ENCODE measurements around the gene PPP1R15A.

The PPP1R15A gene

DNA sequence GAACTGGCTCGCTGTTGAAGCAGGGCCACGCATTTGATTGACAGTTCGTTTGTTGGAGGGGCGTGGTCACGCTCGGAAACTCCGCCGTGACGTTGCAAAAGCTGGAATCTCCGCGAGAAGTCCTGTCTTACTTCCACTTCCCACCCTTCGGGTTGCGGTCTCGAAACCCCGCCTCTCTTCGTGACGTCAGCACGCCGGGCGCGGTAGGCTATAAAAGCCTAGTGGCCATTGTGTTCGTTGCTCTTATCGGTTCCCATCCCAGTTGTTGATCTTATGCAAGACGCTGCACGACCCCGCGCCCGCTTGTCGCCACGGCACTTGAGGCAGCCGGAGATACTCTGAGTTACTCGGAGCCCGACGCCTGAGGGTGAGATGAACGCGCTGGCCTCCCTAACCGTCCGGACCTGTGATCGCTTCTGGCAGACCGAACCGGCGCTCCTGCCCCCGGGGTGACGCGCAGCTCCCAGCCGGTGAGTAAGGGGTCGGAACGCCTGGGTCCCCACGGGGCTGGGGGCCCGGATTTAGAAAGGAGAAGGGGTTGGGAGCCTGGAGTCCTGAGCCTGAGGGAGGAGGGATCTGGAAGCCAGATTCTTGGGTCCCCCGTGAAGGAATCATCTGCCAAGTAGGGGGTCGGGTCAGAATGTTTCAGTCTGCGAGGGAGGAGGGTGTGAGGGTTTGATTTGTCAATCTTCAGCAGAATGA lies at the start of gene PPP1R15A:
TSS of gene PPP1R15A (plus strand) at position 240 of the 702 bp plus-strand sequence. CDS start 813 bp downstream, outside the sequence.
- ATAC-seq: peak; percentile 53
- no peak for TF ChIP-seq TCF4 (CRISPR knock-in tag; IDR thresholded peaks at IDR 0.05; ENCODE audit: borderline replicate concordance)
- no peak for TF ChIP-seq CSDC2 (CRISPR knock-in tag; IDR thresholded peaks at IDR 0.05)
- 0 out of 2 replicates have a peak, but pooled peaks have one; percentile 12 for TF ChIP-seq GLIS3 (CRISPR knock-in tag; IDR thresholded peaks at IDR 0.05)
- TF ChIP-seq TOX (CRISPR knock-in tag; IDR thresholded peaks at IDR 0.05; ENCODE audit: borderline replicate concordance): peak; percentile 36
- TF ChIP-seq, protein P1, sequence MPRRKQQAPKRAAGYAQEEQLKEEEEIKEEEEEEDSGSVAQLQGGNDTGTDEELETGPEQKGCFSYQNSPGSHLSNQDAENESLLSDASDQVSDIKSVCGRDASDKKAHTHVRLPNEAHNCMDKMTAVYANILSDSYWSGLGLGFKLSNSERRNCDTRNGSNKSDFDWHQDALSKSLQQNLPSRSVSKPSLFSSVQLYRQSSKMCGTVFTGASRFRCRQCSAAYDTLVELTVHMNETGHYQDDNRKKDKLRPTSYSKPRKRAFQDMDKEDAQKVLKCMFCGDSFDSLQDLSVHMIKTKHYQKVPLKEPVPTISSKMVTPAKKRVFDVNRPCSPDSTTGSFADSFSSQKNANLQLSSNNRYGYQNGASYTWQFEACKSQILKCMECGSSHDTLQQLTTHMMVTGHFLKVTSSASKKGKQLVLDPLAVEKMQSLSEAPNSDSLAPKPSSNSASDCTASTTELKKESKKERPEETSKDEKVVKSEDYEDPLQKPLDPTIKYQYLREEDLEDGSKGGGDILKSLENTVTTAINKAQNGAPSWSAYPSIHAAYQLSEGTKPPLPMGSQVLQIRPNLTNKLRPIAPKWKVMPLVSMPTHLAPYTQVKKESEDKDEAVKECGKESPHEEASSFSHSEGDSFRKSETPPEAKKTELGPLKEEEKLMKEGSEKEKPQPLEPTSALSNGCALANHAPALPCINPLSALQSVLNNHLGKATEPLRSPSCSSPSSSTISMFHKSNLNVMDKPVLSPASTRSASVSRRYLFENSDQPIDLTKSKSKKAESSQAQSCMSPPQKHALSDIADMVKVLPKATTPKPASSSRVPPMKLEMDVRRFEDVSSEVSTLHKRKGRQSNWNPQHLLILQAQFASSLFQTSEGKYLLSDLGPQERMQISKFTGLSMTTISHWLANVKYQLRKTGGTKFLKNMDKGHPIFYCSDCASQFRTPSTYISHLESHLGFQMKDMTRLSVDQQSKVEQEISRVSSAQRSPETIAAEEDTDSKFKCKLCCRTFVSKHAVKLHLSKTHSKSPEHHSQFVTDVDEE (CRISPR knock-in tag; IDR thresholded peaks at IDR 0.05): peak; percentile 39; the same call in 1 of the 2 replicates

DNA sequence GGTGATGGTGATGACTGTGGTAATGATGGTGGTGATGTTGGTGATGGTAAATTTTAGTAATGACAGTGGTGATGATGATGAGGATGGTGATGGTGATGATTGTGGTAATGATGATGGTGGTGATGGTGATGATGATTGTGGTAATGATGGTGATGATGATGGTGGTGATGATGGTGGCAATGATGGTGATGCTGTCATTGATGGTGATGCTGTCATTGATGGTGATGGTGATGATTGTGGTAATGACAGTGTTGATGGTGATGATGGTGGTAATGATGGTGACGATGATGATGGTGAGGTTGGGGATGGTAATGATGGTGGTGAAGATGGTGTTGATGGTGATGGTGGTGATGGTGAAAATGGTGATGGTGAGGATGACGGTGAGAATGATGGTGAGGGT lies 49.7 kb upstream of the PPP1R15A start:
- no peak for ATAC-seq
- TF ChIP-seq ZNF565 (CRISPR knock-in tag; conservative IDR thresholded peaks at IDR 0.05; ENCODE audit: low read depth): no peak
- TF ChIP-seq ESRRG (CRISPR knock-in tag; IDR thresholded peaks at IDR 0.05): no peak
- no peak for TF ChIP-seq GLIS3 (CRISPR knock-in tag; IDR thresholded peaks at IDR 0.05)
- TF ChIP-seq OSR1 (CRISPR knock-in tag; IDR thresholded peaks at IDR 0.05): no peak
- TF ChIP-seq ZC3H10 (CRISPR knock-in tag; IDR thresholded peaks at IDR 0.05): no peak
- TF ChIP-seq CSDC2 (CRISPR knock-in tag; IDR thresholded peaks at IDR 0.05): no peak
- no peak for TF ChIP-seq ISL1 (CRISPR knock-in tag; IDR thresholded peaks at IDR 0.05)
- TF ChIP-seq, protein P2, sequence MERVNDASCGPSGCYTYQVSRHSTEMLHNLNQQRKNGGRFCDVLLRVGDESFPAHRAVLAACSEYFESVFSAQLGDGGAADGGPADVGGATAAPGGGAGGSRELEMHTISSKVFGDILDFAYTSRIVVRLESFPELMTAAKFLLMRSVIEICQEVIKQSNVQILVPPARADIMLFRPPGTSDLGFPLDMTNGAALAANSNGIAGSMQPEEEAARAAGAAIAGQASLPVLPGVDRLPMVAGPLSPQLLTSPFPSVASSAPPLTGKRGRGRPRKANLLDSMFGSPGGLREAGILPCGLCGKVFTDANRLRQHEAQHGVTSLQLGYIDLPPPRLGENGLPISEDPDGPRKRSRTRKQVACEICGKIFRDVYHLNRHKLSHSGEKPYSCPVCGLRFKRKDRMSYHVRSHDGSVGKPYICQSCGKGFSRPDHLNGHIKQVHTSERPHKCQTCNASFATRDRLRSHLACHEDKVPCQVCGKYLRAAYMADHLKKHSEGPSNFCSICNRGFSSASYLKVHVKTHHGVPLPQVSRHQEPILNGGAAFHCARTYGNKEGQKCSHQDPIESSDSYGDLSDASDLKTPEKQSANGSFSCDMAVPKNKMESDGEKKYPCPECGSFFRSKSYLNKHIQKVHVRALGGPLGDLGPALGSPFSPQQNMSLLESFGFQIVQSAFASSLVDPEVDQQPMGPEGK (CRISPR knock-in tag; IDR thresholded peaks at IDR 0.05; ENCODE audit: borderline replicate concordance): no peak
- no peak for TF ChIP-seq SNAI2 (CRISPR knock-in tag; IDR thresholded peaks at IDR 0.05)

DNA sequence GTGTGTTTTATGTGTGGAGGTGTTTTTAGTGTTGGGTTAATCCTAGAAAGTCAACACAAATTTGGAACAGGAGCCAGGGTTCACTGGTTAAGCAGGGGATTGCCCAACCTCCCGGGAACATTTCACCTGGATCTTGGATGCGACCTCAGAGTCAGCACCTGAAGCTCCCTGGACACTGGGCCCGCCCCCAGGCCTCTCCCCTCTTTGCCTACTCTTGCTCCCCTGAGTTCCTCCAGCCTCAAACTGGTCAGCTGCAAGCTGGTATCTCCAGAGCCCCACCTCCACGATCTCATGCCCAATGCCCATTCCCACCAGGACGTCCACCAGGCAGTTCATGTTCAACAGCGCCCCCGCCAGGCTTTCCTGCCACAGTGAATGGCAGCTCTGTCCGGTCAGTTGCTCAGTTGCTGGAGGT lies 45.6 kb upstream of the PPP1R15A start:
- TF ChIP-seq ISL1 (CRISPR knock-in tag; IDR thresholded peaks at IDR 0.05) (no peak), ZFP30 (CRISPR knock-in tag; IDR thresholded peaks at IDR 0.05) (no peak), ESRRG (CRISPR knock-in tag; IDR thresholded peaks at IDR 0.05) (no peak), SNAI2 (CRISPR knock-in tag; IDR thresholded peaks at IDR 0.05) (no peak), PPARA (CRISPR knock-in tag; IDR thresholded peaks at IDR 0.05; ENCODE audit: borderline replicate concordance) (no peak), ZC3H10 (CRISPR knock-in tag; IDR thresholded peaks at IDR 0.05) (no peak), ZNF8 (CRISPR knock-in tag; IDR thresholded peaks at IDR 0.05) (no peak), ZNF70 (CRISPR knock-in tag; IDR thresholded peaks at IDR 0.05) (no peak), GLIS3 (CRISPR knock-in tag; IDR thresholded peaks at IDR 0.05) (no peak)
- TF ChIP-seq, protein P2 (CRISPR knock-in tag; IDR thresholded peaks at IDR 0.05; ENCODE audit: borderline replicate concordance): no peak
- ATAC-seq: no peak

DNA sequence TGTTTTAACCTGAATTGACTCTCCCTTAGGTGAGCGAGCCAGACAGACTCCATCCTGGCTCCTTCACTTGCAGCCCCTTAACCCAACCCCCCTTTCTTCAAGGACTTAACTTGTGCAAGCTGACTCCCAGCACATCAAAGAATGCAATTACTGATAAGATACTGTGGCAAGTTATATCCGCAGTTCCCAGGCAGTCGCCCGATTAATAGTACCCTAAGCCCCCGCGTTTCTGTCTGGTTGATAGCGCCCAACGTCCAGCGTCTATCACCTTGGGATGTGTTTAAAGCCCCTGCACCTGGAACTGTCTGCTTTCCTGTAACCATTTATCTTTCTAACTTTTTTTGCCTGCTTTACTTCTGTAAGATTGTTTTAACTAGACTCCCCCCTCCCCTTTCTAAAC lies 42.1 kb upstream of the PPP1R15A start:
- no peak for ATAC-seq
- TF ChIP-seq CSDC2 (CRISPR knock-in tag; IDR thresholded peaks at IDR 0.05) (no peak), ZFP30 (CRISPR knock-in tag; IDR thresholded peaks at IDR 0.05) (no peak), TOX (CRISPR knock-in tag; IDR thresholded peaks at IDR 0.05; ENCODE audit: borderline replicate concordance) (no peak), BACH2 (CRISPR knock-in tag; IDR thresholded peaks at IDR 0.05; ENCODE audit: borderline replicate concordance) (no peak), SNAI2 (CRISPR knock-in tag; IDR thresholded peaks at IDR 0.05) (no peak), TCF4 (CRISPR knock-in tag; IDR thresholded peaks at IDR 0.05; ENCODE audit: borderline replicate concordance) (no peak), RARB (CRISPR knock-in tag; IDR thresholded peaks at IDR 0.05) (no peak)
- TF ChIP-seq, protein P1 (CRISPR knock-in tag; IDR thresholded peaks at IDR 0.05): no peak
- TF ChIP-seq, protein P3, sequence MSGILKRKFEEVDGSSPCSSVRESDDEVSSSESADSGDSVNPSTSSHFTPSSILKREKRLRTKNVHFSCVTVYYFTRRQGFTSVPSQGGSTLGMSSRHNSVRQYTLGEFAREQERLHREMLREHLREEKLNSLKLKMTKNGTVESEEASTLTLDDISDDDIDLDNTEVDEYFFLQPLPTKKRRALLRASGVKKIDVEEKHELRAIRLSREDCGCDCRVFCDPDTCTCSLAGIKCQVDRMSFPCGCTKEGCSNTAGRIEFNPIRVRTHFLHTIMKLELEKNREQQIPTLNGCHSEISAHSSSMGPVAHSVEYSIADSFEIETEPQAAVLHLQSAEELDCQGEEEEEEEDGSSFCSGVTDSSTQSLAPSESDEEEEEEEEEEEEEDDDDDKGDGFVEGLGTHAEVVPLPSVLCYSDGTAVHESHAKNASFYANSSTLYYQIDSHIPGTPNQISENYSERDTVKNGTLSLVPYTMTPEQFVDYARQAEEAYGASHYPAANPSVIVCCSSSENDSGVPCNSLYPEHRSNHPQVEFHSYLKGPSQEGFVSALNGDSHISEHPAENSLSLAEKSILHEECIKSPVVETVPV (CRISPR knock-in tag; IDR thresholded peaks at IDR 0.05): no peak
- TF ChIP-seq, protein P2 (CRISPR knock-in tag; IDR thresholded peaks at IDR 0.05; ENCODE audit: borderline replicate concordance): no peak
- TF ChIP-seq, protein P4, sequence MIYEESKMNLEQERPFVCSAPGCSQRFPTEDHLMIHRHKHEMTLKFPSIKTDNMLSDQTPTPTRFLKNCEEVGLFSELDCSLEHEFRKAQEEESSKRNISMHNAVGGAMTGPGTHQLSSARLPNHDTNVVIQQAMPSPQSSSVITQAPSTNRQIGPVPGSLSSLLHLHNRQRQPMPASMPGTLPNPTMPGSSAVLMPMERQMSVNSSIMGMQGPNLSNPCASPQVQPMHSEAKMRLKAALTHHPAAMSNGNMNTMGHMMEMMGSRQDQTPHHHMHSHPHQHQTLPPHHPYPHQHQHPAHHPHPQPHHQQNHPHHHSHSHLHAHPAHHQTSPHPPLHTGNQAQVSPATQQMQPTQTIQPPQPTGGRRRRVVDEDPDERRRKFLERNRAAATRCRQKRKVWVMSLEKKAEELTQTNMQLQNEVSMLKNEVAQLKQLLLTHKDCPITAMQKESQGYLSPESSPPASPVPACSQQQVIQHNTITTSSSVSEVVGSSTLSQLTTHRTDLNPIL (CRISPR knock-in tag; IDR thresholded peaks at IDR 0.05; ENCODE audit: low read depth): no peak

All from SK-N-SH treated with all-trans-retinoic acid at 6 μM for 48 hours (cell line).